HG02852 (cell line): ENCODE results near the gene ACRBP.
A peak's percentile ranks its signal among the peaks of the same experiment; 100 is the strongest.

ENCODE experiments used
- ATAC-seq: cut with Tn5 transposase; IDR thresholded peaks from one replicate; pipeline ENCODE4 v1.9.1; 2021; ENCODE audit warnings: mild to moderate bottlenecking, moderate library complexity; ENCODE audit not compliant: unreplicated experiment

The ACRBP gene

DNA sequence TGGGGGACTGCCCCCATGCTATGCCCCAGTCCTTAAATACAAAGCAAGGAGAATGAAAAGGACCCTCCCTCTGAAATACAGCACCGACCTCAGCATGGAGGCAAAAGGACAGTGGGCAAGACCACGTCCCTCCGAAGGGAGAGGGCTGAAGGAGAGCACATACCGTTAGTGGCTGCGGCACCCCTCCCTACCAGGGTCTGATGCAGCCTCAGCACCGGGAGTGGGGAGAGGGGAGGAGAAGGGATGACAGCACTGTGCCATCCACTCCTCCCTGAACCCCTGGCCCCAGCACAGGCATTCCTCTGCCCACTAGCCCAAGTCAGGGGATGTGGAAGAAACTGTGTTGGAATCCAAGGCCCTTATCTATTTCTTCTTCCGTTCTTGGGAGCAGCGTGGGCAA is 3.6 kb upstream of the ACRBP start:
- ATAC-seq, result no peak

DNA sequence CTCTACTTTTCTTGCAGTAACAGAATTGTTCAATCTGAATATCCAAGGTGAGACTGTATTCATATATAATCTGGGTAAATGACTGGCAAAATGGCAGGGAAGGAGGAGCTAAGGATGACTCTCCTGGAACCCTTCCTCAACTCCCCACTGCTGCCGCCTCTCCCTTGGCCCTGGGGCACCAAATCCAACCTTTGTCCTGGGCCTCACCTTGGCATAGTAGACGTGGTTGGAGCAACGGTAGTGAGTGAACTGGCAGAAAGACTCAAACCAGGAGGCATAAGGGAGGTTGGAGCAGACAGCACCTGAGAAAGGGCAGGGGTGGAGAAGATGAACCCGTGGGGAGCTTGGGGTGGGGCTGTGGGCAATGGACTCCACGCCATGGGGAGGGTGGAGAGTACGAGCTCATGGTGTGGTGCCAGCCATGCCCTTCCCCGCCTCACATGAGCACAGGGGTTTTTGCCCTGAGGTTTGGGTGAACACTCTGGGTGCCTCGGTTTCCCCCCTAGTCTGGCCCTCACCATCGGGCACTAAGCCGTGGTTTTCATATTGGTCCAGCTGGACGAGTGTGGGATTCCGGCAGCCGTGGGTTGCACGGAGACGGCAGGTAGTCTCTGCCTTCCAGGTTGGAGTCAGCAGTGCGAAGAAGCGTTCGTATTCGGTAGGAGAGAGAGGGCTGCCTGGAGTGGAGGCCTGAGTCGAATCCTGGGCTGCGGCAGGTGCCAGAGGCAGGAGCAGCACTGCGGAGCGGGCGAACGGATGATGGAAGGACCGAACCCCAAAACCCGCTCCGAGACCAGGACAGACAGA is 753 bp downstream of the ACRBP start:
- ATAC-seq, result no peak

DNA sequence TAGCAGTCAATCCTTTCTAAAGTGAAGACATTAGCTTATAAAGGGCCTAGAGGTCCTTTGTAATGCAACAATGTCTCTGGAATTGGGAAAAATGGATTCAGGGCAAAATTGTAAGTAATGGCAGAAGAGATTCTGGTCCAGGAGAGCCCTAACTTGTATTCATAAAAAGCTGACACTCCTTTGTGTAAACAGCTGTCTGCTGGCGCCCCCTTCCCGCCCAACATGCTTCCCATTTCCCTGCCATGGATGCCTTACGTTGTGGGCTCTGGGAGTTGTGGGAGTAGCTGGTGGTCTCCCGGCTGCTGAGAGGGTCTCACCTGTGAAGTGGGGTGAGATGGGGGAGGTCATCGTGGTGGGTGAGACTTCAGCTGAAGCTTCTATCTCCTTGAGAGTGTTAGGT is 2.3 kb downstream of the ACRBP start:
- ATAC-seq, result no peak

DNA sequence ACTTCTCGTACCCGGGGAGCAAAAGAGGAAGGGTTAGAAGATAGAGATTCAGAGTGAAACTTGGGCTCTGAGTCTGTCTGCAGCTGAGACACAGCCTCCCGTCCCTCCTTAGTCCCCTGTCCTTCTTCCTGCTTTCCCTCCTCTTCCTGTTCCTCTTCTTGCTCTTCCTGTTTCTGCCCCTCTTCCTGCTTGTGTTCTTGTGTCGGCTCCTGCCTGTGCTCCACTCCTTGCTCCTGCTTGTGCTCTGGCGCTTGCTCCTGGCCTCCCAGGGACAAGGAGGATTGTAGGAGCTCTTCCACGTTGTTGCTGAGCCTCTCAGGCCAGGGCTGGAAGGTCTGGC is 3.0 kb downstream of the ACRBP start:
- ATAC-seq, result no peak

DNA sequence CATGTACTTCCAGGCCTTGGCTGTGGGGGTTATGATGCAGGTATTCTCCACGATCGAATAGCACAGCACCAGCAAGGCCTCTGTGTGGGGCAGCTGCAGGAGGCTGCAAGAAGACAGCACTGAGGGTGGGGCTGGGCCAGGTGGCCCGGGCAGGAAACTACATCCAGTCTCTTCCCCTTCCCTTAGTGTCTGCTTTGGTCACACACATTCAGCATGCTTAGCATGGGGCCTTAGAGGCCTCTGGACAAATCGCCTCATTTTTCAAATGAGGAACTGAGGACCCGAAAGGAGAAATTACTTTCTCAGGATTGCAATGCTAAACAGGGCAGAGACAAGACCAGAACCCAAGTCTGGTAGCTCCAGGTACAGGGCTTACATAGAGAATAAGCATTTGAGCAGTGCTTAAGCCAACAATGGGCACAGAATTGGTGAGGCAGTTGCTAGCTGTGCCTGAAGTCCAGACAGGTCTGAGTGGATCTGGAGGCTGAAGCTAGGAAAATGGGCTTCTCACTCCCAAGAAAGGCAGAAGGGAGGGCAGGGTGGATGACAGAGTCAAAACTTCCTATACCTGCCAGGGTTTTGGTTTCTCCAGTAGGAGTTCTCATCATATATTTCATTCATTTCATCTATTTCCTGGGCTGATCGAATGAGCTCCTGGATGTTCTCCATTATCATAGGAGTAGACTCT is 3.5 kb downstream of the ACRBP start:
- no peak for ATAC-seq

DNA sequence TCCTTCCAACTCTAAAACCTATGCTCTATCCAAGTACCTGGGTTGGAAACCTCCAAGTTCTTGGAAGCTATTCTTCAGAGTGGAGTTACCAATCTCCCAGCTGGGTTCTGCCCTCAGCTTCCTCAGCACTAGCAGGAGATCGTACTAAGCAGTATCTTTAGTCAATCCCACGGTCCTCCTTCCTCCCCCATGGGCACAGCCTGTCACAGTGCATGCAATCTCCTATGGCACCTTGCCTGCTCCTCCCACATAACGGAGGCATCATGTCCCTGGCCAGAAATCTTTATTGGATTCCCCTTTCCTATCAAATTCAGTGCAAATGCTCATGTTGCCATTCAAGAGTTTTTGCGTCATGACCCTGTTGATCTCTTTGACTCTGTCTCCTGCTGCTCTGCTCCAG is 6.1 kb downstream of the ACRBP start:
- ATAC-seq, result no peak

DNA sequence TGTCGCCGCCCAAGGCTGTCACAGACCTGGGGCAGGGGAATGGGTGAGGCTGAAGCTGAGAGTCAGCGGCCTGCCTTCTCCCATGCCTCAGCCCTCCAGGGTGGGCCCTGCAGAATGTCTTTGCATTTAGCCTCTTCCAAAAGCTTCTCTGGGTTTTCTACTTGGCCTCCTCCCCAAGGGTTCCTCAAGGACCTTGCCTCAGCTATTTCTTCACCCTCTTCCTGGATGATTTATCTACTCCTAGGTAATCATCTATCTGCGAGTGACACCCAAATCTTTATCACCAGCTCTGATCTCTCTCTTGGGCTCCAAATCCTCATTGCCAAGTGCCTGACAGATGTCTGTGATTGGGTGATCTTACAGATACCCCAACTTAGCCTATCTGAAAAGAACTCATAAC is 6.7 kb downstream of the ACRBP start:
- no peak for ATAC-seq

DNA sequence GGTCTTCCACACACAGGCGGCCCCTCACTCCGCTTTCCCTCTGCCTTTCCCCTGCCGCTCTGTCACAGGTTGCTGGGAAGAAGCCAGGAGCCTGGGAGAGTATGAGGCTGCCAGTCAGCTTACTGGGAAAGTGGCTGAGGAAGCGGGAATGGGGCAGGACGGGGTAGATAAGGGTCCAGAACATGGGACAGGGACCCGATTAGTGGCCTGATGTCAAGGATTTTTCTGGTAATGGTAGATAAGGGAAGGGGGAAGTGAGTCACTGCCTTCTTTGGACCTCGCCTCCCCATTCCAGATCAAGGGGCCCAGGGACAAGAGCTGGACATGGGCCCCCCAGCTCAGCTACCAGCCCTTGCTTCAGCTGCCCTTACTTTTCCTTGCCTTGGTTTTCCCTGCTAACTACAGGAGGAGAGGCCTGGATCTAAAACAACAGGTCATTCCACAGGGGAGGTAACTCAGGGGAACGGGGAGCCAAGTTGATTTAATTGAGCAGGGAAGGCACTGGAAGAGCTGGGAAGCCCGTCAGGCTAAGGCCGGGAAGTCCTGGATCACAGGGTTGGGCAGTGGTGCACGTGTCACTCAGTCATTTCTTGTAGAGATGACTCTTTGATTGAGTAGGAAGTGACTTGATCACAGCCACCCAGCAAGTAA is 8.0 kb downstream of the ACRBP start:
- no peak for ATAC-seq

DNA sequence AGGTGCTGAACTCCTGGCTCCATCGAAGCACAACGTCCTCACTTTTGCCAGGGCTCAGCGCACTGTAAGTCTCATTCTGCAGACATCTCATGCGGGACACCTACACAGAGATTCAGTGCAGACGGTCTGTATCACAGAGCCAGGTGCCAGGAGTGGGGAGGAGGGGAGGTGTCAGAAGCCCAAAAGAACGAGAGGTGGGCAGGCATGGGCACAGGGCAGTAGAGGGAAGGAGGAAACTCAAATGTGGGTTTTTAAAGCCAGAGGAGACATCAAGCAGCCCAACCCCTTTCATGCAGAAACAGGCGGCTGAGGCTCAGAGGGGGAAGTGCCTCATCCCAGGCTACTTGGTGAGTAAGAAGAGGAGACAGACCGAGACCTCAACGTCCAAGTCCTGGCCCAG is 8.9 kb downstream of the ACRBP start:
- ATAC-seq, result no peak

DNA sequence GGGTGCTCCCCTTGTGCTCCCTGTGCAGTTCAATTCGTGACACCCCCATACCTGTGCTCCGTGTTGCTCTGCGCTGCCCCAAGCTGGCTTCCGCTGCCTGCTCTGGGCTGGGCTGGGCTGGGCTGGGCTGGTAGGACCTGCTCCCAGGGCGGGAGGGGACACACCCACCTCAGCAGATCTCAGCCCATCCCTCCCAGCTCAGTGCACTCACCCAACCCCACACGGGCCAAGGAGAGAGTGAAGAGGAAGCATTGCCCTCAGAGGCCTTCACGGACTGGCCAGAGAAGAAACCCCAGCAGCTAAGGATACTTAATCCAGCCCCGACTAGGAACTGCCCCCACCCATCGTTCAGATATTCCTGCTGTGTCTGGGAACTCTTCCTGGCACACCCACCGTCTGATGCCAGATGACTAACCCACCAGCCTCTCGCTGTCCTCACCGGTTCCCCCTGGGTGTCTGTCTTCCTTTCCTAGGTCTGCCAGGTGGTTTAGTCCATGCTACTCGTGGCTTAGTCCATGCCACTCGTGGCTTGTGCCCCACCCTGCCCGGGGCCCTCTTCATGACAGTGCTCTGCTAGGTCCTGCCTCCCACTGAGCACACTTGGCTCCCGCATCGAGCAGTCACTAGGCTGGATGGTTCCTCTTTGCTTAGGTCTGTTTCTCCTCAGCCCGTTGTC is 11.2 kb downstream of the ACRBP start, which contains the start of gene LPAR5:
Gene LPAR5, minus strand, starts transcription at position 104 of the 676 bp plus-strand sequence. CDS start 14,711 bp downstream, outside the sequence.
- ATAC-seq, result no peak

DNA sequence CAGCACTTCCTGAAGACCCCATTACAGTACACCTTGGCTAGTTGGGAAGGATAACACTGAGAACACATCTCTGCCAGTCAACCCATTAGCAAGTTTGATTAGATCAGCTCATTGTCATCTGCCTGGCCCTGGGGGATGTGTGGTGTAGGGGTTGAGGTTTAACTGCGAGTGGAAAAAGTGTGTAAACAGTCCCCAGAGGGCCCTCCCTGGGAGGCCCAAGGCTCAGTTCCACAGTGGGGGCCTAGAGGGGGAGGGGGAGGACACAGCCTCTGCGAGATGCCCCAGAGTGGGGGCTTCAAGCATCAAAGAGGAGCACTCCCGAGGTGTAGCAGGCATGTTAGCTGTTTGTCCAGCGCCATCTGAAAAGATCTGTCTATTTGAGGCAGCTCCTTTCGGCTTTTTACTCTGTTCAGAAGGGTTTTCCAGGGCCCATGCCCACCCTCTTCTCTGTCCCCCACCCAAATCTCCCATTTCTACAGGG is 11.8 kb downstream of the ACRBP start:
- ATAC-seq, result no peak

DNA sequence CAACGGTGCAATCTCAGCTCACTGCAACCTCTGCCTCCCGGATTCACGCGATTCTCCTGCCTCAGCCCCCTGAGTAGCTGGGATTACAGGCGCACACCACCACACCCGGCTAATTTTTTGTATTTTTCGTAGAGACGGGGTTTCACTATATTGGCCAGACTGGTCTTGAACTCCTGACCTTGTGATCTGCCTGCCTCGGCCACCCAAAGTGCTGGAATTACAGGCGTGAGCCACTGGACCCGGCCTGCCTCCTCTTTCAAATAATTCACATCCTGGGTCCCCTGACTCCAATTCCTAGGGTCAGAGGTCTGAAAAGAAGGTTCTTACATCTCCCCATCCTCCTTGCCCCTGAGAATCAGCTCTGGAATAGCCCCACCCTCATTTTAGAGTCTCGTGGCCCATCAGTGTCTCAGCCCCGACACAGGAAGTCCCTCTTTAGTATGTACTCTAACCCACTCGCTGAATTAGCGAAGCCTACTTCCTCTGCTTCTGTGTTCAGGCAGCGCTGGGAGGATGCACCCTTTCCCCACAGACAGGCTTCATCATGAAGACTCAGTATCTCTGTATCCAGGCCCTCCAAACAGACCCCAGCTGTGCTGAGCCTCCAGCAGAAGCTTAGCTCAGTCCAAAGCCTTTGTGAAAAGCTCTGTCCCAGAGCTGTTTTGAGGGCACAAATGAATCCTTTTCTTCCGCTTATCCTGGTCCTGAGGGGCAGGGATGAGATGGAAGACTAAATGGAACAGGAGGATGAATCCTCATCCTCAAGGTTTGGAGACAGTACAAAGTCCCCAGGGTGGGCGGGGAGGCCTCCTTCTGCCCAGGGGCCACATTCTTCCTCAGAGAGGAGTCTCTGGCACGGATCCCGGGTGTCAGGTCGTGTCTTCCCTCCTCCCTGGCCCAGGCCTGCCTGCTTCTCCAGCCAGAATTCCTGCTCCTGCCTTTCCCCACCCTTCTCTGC is 14.9 kb downstream of the ACRBP start:
- peak; percentile 64 for ATAC-seq

DNA sequence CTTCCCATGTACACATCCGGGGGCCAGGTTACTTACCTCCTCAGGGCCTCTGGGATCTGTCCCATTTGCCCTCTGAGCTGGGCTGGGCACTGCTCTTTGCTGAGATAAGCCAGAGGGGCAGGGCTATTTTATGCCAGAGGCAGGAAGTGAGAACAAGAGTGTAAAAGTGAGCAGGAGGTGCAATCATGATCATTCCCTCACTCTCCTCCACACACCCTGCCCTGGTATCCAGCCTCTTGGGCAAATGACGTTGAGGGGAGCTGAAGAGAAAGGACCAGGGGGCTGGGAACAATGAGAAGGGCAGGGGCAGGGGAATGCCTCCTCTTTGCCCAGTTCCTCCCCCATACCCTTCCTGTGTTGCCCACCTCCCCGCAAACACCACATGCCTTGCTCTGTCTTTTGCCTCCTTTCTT is 15.7 kb downstream of the ACRBP start:
- ATAC-seq, result no peak

DNA sequence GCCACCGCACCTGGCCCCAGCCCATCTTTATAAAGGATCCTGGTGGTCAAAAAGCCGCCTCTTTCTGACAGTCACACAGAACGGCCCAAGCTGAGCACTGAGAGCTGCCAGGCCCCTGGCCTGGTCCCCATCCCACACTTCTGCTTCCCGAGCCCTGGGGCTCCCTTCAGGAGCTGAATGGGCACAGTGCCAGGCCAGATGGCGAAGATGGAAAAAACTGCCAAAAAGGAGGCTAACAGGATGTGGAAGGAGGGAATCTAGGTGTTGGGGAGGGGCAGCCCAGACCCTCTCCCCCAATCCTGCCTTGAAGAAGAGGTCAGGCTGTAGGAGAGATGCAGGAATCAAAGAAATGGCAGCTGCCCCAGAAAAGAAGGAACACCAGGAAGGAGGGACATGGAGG is 16.5 kb downstream of the ACRBP start:
- ATAC-seq, result no peak

DNA sequence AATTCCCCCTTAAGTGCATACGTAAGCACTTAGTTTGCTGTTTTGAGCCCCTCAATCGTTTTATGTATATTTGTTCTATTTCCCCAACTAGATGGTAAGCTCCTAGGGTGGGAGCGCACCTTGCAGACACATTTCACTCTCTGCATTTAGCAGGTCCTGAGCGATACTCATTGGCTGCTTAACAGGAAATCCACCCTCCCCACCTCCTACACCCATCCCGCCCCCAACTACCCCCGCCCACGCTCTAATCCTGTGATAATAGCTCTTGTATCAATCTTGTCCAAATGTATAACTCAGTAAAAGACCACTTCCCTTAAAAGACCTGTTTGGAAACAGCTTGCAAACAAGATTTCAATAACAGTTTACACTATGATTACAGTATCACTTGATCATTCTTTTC is 19.6 kb downstream of the ACRBP start:
- ATAC-seq, result no peak

DNA sequence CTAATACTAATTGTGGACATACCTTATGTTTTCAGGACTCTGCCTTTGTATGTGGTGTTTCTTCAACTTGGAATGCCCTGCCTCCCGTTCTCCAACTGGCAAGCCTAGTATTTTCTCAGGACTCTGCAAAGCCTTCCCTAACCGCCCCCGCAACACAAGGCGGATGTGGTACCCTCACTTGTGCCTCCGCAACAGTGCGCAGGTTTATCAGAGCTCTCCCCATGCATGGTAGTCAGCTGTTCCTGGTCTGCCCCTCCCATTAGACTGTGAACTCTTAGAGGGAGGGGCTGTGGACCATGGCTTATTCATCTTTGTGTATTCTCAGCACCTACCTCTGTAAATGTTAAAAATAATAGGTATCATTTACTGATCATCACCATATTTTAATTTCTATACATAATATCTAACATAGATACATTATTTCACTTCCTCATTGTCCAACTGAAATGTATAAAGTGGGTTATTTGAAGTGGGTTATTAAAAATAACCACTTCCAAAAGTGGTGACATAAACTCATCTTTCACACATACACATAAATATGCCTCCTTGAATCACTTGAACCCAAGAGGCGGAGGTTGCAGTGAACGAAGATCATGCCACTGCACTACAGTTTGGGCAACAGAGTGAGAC is 20.5 kb downstream of the ACRBP start:
- ATAC-seq, result no peak

DNA sequence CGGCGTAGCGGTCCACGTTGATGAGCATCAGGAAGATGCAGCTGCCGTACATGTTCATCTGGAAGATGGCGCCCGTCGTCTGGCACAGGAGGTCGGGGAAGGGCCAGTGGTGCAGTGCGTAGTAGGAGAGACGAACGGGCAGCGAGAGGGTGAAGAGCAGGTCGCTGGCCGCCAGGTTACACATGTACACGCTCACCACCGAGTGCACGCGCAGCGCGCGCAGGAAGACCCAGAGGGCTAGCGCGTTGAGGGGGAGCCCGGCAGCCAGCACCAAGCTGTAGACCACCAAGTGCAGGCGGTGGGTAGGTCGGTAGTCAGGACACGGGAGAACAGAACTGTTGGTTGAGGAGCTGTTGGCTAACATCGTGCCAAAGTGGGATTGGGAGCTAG is 26.4 kb downstream of the ACRBP start:
- no peak for ATAC-seq

DNA sequence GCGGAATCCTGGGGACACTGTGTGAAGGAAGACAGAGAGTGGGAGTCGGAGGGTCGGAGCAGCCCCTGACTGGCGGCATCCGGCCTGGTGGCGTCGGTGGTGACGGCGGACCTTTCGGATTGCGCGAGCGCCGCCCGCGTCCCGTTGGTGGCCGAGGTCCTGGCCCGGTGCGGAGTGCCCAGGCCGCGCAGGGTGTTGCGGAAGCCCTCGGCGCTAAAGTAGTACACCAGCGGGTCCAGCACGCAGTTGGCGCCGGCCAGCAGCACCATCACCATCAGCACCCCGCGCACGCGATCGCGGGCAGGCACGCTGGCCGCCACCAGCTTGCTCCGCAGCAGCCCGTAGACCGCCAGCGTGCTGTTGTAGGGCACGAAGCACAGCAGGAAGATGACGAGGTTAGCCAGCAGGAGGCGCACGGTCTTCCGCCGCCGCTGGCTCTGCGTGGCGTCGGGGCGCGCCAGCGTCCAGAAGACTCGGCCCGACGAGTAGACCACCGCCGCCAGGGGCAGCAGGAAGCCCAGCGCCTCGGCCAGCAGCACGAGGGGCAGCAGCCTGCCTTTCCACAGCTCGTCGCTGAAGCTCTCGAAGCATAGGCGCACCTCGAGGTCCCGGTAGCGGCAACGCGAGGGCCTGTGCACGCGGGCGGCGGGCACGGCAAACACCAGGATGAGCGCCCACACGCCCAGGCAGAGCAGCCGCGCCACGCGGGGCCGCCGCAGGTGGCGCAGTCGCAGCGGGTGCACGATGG is 26.9 kb downstream of the ACRBP start:
- no peak for ATAC-seq
